ENCODE measurements around the gene ZNF695. TPM values are rescaled to one million over a fixed set of nuclear protein-coding genes. Genes with fewer than 3 reads are reported as not detected.

Gene ZNF695
- total and polyA plus RNA-seq, 2 donors (not counting 3 experiments of a cell fraction or from before 2014, with no cell fraction given): 2.0 to 5.5 TPM

GRCh38 chr1:246947255-246947654, 60.6 kb downstream of the ZNF695 start:
- H3K4me1 ChIP-seq (ENCODE audit: control insufficient read depth, extremely low read depth, insufficient read depth, low read length): peaks cover 6% of the 10 kb centered on the region
- no peaks in the 10 kb centered on the region for H3K9me3 ChIP-seq (replicated peaks; ENCODE audit: control insufficient read depth, insufficient read depth, low read length)
- ChIA-PET CTCF (interaction anchor here (1.0 kb wide), 2 partner anchors 12 to 40 kb away, joined by 3 read pairs; no protein-coding TSS in a partner anchor), POLR2A (no interaction called here)
- FAIRE-seq: peak; percentile 100
- H3K9ac ChIP-seq (replicated peaks; ENCODE audit: extremely low read depth, insufficient read depth, low read length): no peak overlapping the region
- H3K4me2 ChIP-seq (ENCODE audit: insufficient read depth, low read length): peak overlapping the region; percentile 40
- no peaks in the 10 kb centered on the region for H4K20me1 ChIP-seq (replicated peaks; ENCODE audit: control insufficient read depth, extremely low read depth, insufficient read depth, low read length)
- no peaks in the 10 kb centered on the region for H3K9me1 ChIP-seq (replicated peaks; ENCODE audit: control insufficient read depth, extremely low read depth, insufficient read depth, low read length)
- no peaks in the 10 kb centered on the region for H3K79me2 ChIP-seq (ENCODE audit: control insufficient read depth, insufficient read depth, low read length)
- H3K27ac ChIP-seq (ENCODE audit: insufficient read depth, low read depth, low read length): peak overlapping the region; percentile 58
- TF ChIP-seq JUN (IDR thresholded peaks at IDR 0.05; ENCODE audit: borderline replicate concordance, insufficient read depth, insufficient read length, low read depth) (peak; percentile 75), GATA2 (IDR thresholded peaks at IDR 0.05; ENCODE audit: insufficient read depth, insufficient read length, low read depth, low read length) (no peak), FOS (IDR thresholded peaks at IDR 0.05; ENCODE audit: borderline replicate concordance, insufficient read depth, low read length) (peak; percentile 64), POLR2AphosphoS5 (IDR thresholded peaks at IDR 0.05; ENCODE audit: insufficient read depth, low read depth, low read length) (peak; percentile 59)
- TF ChIP-seq, protein P1, sequence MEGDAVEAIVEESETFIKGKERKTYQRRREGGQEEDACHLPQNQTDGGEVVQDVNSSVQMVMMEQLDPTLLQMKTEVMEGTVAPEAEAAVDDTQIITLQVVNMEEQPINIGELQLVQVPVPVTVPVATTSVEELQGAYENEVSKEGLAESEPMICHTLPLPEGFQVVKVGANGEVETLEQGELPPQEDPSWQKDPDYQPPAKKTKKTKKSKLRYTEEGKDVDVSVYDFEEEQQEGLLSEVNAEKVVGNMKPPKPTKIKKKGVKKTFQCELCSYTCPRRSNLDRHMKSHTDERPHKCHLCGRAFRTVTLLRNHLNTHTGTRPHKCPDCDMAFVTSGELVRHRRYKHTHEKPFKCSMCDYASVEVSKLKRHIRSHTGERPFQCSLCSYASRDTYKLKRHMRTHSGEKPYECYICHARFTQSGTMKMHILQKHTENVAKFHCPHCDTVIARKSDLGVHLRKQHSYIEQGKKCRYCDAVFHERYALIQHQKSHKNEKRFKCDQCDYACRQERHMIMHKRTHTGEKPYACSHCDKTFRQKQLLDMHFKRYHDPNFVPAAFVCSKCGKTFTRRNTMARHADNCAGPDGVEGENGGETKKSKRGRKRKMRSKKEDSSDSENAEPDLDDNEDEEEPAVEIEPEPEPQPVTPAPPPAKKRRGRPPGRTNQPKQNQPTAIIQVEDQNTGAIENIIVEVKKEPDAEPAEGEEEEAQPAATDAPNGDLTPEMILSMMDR (IDR thresholded peaks at IDR 0.05; ENCODE audit: extremely low read depth in 1 of 2, insufficient read depth in 1 of 2, low read depth in 1 of 2, low read length in 2 of 2): no peak
- TF ChIP-seq, protein P2, sequence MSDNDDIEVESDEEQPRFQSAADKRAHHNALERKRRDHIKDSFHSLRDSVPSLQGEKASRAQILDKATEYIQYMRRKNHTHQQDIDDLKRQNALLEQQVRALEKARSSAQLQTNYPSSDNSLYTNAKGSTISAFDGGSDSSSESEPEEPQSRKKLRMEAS (IDR thresholded peaks at IDR 0.05; ENCODE audit: insufficient read depth, insufficient read length): no peak
- intact Hi-C loops (cut with micrococcal nuclease) (loop anchor here (1.0 kb wide), 2 partner anchors 13 to 15 kb away; no protein-coding TSS in a partner anchor), dilution Hi-C loops (cut with MboI; ENCODE audit: extremely low pct_ligation_motif_present, low sequenced_read_pairs) (no loop called here)
- peak; percentile 87 for DNase-seq (ENCODE audit: low read depth, low spot score)
- no peaks in the 10 kb centered on the region for H3K27me3 ChIP-seq (ENCODE audit: control insufficient read depth in 2 of 2, insufficient read depth in 2 of 2, low read length in 2 of 2)
- no peak overlapping the region for H3K4me3 ChIP-seq (replicated peaks in 1 of 3; ENCODE audit: insufficient read depth in 1 of 3, low read depth in 1 of 3, low read length in 3 of 3)
- H3K36me3 ChIP-seq (ENCODE audit: control insufficient read depth in 2 of 2, extremely low read depth in 1 of 2, insufficient read depth in 2 of 2, low read length in 2 of 2): no peaks in the 10 kb centered on the region
- BruUV-seq (replicated peaks): no TSS peak
- peak overlapping the region; percentile 49 for H2AFZ ChIP-seq (ENCODE audit: low read depth, low read length)

Data from endothelial cell of umbilical vein (primary cell).